ENCODE measurements around the gene UCK2. TPM values are rescaled to one million over a fixed set of nuclear protein-coding genes. Genes with fewer than 3 reads are reported as not detected.

Gene UCK2
- total RNA-seq, 6 experiments from 2014 or later = 42.5 to 60.0 (median 52.1) TPM

DNA sequence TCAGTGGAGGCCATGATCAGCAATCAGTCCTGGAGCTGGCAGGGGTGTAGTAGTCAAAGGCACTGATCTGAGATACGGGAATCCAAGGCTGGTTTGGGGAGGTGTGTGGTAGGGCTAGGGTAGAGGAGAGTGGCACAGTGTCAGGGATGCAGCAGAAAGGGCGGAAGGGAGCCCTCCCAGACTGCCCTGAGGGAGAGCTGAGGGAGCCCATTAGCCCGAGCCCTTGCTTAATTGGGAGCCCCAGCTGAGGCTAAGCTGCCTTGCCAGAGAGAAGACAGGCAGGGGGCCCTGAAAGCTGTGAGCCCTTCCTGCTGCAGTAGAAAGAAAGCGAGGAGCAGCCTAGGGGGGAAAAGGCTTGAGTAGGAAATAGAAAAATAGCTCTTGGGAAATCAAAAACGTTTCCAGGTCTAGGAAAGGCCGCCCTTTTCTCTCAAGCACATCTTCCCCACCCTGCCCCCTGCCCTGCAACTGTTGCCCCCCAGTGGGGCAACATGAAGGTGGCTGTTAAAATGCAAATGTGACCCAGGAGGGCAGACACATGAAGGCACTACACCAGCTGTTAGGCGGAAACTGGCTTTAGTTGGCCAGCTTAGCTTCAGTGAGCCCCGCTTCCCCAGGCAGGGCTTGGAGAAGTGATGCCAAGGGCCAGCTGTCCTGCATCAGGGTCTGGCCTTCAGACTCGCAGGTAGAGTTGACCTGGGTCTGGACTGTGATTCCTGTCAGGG is 106.2 kb downstream of the UCK2 start:
- no peak overlapping the region for H3K27ac Mint-ChIP-seq

DNA sequence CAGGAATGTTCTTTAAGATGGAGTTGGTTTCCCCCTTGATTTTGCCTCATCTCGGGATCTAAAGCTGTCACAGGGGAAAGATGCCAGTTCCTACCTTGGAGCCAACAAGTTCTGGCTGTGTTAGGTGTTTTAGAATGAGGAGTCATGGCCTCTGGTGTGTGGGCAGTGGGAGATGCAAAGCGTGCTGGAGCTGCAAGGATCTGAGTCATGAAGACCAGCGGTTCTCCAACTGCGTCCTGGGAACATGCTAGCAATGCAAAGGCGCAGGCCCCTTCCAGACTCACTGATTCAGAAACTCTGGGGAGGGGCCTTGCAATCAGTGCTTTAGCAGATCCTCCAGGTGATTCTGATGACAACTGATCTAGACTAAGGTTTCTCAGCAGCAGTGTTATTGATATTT is 109.1 kb downstream of the UCK2 start:
- no peaks in the 10 kb centered on the region for H3K9me3 Mint-ChIP-seq
- TF ChIP-seq CTCF (IDR thresholded peaks at IDR 0.05) = no peak
- DNase-seq = no peak
- no peaks in the 10 kb centered on the region for H3K4me1 Mint-ChIP-seq (ENCODE audit: low read depth)
- peaks cover 1% of the 10 kb centered on the region; the same call in 1 of the 2 replicates for H3K27me3 Mint-ChIP-seq (ENCODE audit: insufficient read depth)
- H3K27ac Mint-ChIP-seq = no peak overlapping the region
- H3K4me3 Mint-ChIP-seq = no peak overlapping the region
- no peaks in the 10 kb centered on the region for H3K36me3 Mint-ChIP-seq (ENCODE audit: low read depth)

More for the DNA sequence above, 106.2 kb downstream of the UCK2 start:
- no peak for DNase-seq
- H3K9me3 Mint-ChIP-seq = no peaks in the 10 kb centered on the region
- no peaks in the 10 kb centered on the region; the same call in 1 of the 2 replicates for H3K27me3 Mint-ChIP-seq (ENCODE audit: insufficient read depth)
- no peaks in the 10 kb centered on the region for H3K4me1 Mint-ChIP-seq (ENCODE audit: low read depth)
- no peak overlapping the region for H3K4me3 Mint-ChIP-seq
- H3K36me3 Mint-ChIP-seq (ENCODE audit: low read depth) = no peaks in the 10 kb centered on the region
- no peak for TF ChIP-seq CTCF (IDR thresholded peaks at IDR 0.05)

DNA sequence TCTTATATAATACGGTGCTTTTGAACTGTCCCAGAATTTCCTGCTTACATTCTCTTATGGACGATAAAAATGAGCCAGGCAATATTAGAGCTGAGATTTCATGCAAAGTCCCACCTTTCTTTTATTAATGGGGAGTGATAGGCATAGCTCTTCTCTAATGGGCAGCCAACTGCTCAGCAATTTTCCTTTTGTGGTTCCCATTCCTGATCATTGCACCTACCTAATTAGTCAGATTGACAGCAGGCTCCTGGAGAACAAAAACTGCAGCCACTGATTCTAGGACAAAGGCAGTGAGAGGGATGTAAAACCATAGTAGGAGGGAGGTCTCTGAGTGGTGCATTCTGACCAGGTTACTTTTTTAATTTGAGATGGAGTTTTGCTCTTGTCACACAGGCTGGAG is 110.4 kb downstream of the UCK2 start:
- TF ChIP-seq CTCF (IDR thresholded peaks at IDR 0.05) = no peak
- no peaks in the 10 kb centered on the region for H3K4me1 Mint-ChIP-seq (ENCODE audit: low read depth)
- DNase-seq = no peak

GRCh38 chr1:165938844-165939243 is 111.4 kb downstream of the UCK2 start:
- no peak for DNase-seq
- Mint-ChIP-seq H3K27ac (no peak overlapping the region), H3K27me3 (ENCODE audit: insufficient read depth) (peaks cover 10% of the 10 kb centered on the region), H3K4me1 (ENCODE audit: low read depth) (no peaks in the 10 kb centered on the region), H3K9me3 (no peaks in the 10 kb centered on the region), H3K4me3 (no peak overlapping the region), H3K36me3 (ENCODE audit: low read depth) (no peaks in the 10 kb centered on the region)
- TF ChIP-seq CTCF (IDR thresholded peaks at IDR 0.05) = no peak

More for the DNA sequence above, 110.4 kb downstream of the UCK2 start:
- Mint-ChIP-seq H3K27me3 (ENCODE audit: insufficient read depth) (peaks cover 10% of the 10 kb centered on the region), H3K36me3 (ENCODE audit: low read depth) (no peaks in the 10 kb centered on the region), H3K27ac (no peak overlapping the region), H3K4me3 (no peak overlapping the region), H3K9me3 (no peaks in the 10 kb centered on the region)

GRCh38 chr1:165941531-165941930 is 114.1 kb downstream of the UCK2 start:
- Mint-ChIP-seq H3K27ac (no peak overlapping the region), H3K4me3 (no peak overlapping the region), H3K9me3 (no peaks in the 10 kb centered on the region), H3K4me1 (ENCODE audit: low read depth) (no peaks in the 10 kb centered on the region), H3K36me3 (ENCODE audit: low read depth) (no peaks in the 10 kb centered on the region), H3K27me3 (ENCODE audit: insufficient read depth) (peaks cover 10% of the 10 kb centered on the region)
- no peak for DNase-seq
- no peak for TF ChIP-seq CTCF (IDR thresholded peaks at IDR 0.05)

Measured in HFFc6 (cell line).